OCI-LY3 (cell line): ENCODE measurements around the gene SOWAHA.
"Not testable (repeated sequence)": the region's sequence is repeated elsewhere in the genome, so short reads cannot be mapped to it uniquely, and the experiment has no call there.

Experiments used
- H2AFZ ChIP-seq: fragments of 200-600, 300-600 bp; shearing (Covaris generic); 2 replicates; pipeline ENCODE4 v1.6.0; 2014; ENCODE audit warnings: antibody characterized with exemption, low read depth, low read length
- H3K27ac ChIP-seq: fragments of 200-600, 300-600 bp; sonication (generic); 2 replicates; pipeline ENCODE4 v1.5.1; 2014; ENCODE audit warnings: mild to moderate bottlenecking, low read length, moderate library complexity, mixed read lengths
- H3K27me3 ChIP-seq: fragments of 200-600, 300-600 bp; sonication (generic); 2 replicates; pipeline ENCODE4 v1.6.1; 2014; ENCODE audit warnings: low read depth, low read length, mixed read lengths
- H3K36me3 ChIP-seq: fragments of 200-600, 300-600 bp; sonication (generic); replicated peaks from 2 replicates; pipeline ENCODE3; 2014; ENCODE audit warnings: low read depth, low read length, mixed read lengths
- H3K4me1 ChIP-seq: fragments of 300-600, 200-600 bp; sonication (generic); 2 replicates; pipeline ENCODE4 v1.6.1; 2014; ENCODE audit warnings: low read length, mixed read lengths
- H3K4me2 ChIP-seq: fragments of 200-600, 300-600 bp; sonication (generic); 2 replicates; pipeline ENCODE4 v1.6.1; 2014; ENCODE audit warnings: low read length, mixed read lengths
- H3K4me3 ChIP-seq: fragments of 300-600, 200-600 bp; sonication (generic); 2 replicates; pipeline ENCODE4 v1.5.1; 2014; ENCODE audit warnings: antibody characterized with exemption, mild to moderate bottlenecking, low read length, moderate library complexity
- H3K79me2 ChIP-seq: fragments of 300-600, 200-600 bp; shearing (Covaris generic); 2 replicates; pipeline ENCODE4 v1.6.1; 2014; ENCODE audit warnings: mild to moderate bottlenecking, low read length, mixed read lengths
- H3K9ac ChIP-seq: fragments of 300-600, 200-600 bp; shearing (Covaris generic); 2 replicates; pipeline ENCODE4 v1.6.0; 2014; ENCODE audit warnings: mild to moderate bottlenecking, low read length, moderate library complexity
- H3K9me3 ChIP-seq: fragments of 200-600, 300-600 bp; shearing (Covaris generic); 2 replicates; pipeline ENCODE4 v1.6.1; 2014; ENCODE audit warnings: low read length, mixed read lengths; ENCODE audit not compliant: insufficient read depth
- H4K20me1 ChIP-seq: fragments of 200-600, 300-600 bp; sonication (generic); 2 replicates; pipeline ENCODE4 v1.6.1; 2016; ENCODE audit warnings: low read length, mixed read lengths; ENCODE audit not compliant: insufficient read depth
- CTCF ChIP-seq: fragments of 200-600, 300-600 bp; sonication (generic); IDR thresholded peaks from 2 replicates; pipeline ENCODE4 v1.5.1; 2014; ENCODE audit warnings: antibody characterized with exemption, low read length, low read depth
- EZH2phosphoT487 ChIP-seq: fragments of 200-600 bp; shearing (Covaris generic); IDR thresholded peaks from 2 replicates; pipeline ENCODE4 v1.6.1; 2018; ENCODE audit warnings: antibody characterized with exemption, mixed run types, low read depth

The SOWAHA gene

GRCh38 chr5:132805872-132806271 is 7.2 kb upstream of the SOWAHA start:
- not testable (repeated sequence) for H2AFZ ChIP-seq, H3K79me2 ChIP-seq, H3K4me2 ChIP-seq, H3K9me3 ChIP-seq, H3K4me3 ChIP-seq, H3K27me3 ChIP-seq, H3K4me1 ChIP-seq, H4K20me1 ChIP-seq, H3K27ac ChIP-seq, H3K9ac ChIP-seq, H3K36me3 ChIP-seq

DNA sequence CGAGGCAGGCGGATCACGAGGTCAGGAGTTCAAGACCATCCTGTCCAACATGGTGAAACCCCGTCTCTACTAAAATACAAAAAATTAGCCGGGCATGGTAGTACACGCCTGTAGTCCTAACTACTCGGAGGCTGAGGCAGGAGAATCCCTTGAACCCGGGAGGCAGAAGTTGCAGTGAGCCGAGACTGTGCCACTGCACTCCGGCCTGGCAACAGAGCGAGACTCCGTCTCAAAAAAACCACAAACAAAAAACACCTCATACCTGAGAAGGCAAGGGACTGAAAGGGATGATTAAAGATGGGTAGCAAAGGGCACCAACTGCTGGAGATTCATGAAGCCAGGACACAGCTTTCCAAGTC is 6.3 kb upstream of the SOWAHA start:
- H3K9me3 ChIP-seq, H3K36me3 ChIP-seq, H3K27me3 ChIP-seq, H3K4me1 ChIP-seq, H3K79me2 ChIP-seq, H3K27ac ChIP-seq, H3K4me2 ChIP-seq, H4K20me1 ChIP-seq, H3K9ac ChIP-seq, H3K4me3 ChIP-seq: not testable (repeated sequence)
- 0 out of 2 replicates have a peak overlapping the region, but pooled peaks have one; percentile 7 for H2AFZ ChIP-seq

- H3K4me3 ChIP-seq, result no peak overlapping the region
- H3K79me2 ChIP-seq, result no peaks in the 10 kb centered on the region
- TF ChIP-seq EZH2phosphoT487 (no peak), CTCF (peak; percentile 25; the same call in 1 of the 2 replicates)
- H3K4me1 ChIP-seq, result no peaks in the 10 kb centered on the region
- no peak overlapping the region for H3K9ac ChIP-seq
- no peaks in the 10 kb centered on the region for H3K27me3 ChIP-seq
- no peaks in the 10 kb centered on the region for H3K9me3 ChIP-seq
- H4K20me1 ChIP-seq, result no peaks in the 10 kb centered on the region
- 0 out of 2 replicates have a peak overlapping the region, but pooled peaks have one; percentile 7 for H2AFZ ChIP-seq
- no peaks in the 10 kb centered on the region for H3K36me3 ChIP-seq
- no peak overlapping the region for H3K4me2 ChIP-seq
- H3K27ac ChIP-seq, result no peak overlapping the region
These were observed 5.8 kb upstream of the SOWAHA start for GRCh38 chr5:132807163-132807838.

- no peak overlapping the region for H3K4me3 ChIP-seq
- H3K4me2 ChIP-seq, result no peak overlapping the region
- no peak overlapping the region for H2AFZ ChIP-seq
- H3K79me2 ChIP-seq, result no peaks in the 10 kb centered on the region
- H3K4me1 ChIP-seq, result no peaks in the 10 kb centered on the region
- TF ChIP-seq CTCF (no peak), EZH2phosphoT487 (no peak)
- no peak overlapping the region for H3K9ac ChIP-seq
- H3K27me3 ChIP-seq, result 0 out of 2 replicates have a peak, but pooled peaks cover 4% of the 10 kb centered on the region
- no peaks in the 10 kb centered on the region for H3K9me3 ChIP-seq
- H3K36me3 ChIP-seq, result no peaks in the 10 kb centered on the region
- no peaks in the 10 kb centered on the region for H4K20me1 ChIP-seq
- H3K27ac ChIP-seq, result no peak overlapping the region
These were observed 4.7 kb upstream of the SOWAHA start for GRCh38 chr5:132808448-132808847.

DNA sequence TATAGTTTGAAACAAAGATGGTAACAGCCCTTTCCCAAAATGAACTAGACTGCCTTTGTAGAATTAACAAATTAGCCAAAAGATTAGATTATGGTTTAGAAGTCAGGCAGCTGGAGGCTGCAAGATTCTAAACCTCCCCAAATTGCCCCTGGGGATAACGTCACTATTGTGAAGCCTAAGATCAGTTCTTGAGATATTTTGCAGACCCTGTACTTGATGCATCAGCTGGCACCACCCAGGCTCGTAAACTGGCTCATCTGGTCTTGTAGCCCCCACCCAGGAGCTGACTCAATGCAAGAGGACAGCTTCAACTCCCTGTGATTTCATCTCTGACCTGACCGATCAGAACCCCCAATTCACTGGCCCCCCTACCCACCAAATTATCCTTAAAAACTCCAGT is 4.2 kb upstream of the SOWAHA start:
- H3K4me2 ChIP-seq, result no peak overlapping the region

More for the DNA sequence above, 4.2 kb upstream of the SOWAHA start:
- H2AFZ ChIP-seq, result no peak overlapping the region
- H3K27ac ChIP-seq, result no peak overlapping the region
- no peak overlapping the region for H3K4me3 ChIP-seq
- 0 out of 2 replicates have a peak, but pooled peaks cover 4% of the 10 kb centered on the region for H3K27me3 ChIP-seq
- no peaks in the 10 kb centered on the region for H3K4me1 ChIP-seq
- H3K9ac ChIP-seq, result no peak overlapping the region
- no peaks in the 10 kb centered on the region for H3K79me2 ChIP-seq
- H3K9me3 ChIP-seq, result no peaks in the 10 kb centered on the region
- H4K20me1 ChIP-seq, result no peaks in the 10 kb centered on the region
- no peaks in the 10 kb centered on the region for H3K36me3 ChIP-seq
- TF ChIP-seq EZH2phosphoT487 (no peak), CTCF (no peak)
